Hepatocyte (in vitro differentiated cells): ENCODE results near the gene SPSB3. TPM values are rescaled to one million over a fixed set of nuclear protein-coding genes. Genes with fewer than 3 reads are reported as not detected.

Source experiments
- DNase-seq: peaks from one replicate; pipeline ENCODE4 v3.0.0-alpha.2; 2016; ENCODE audit warnings: low spot score
- H2AFZ ChIP-seq: fragments of 200-600 bp; sonication (generic); 2 replicates; pipeline ENCODE4 v1.6.0; 2016; ENCODE audit warnings: antibody characterized with exemption, mild to moderate bottlenecking
- H3K27ac ChIP-seq: fragments of 200-600 bp; sonication (generic); 2 replicates; pipeline ENCODE4 v1.5.1; 2016; ENCODE audit warnings: mild to moderate bottlenecking
- H3K27me3 ChIP-seq: fragments of 200-600 bp; sonication (generic); 2 replicates; pipeline ENCODE4 v1.6.1; 2016
- H3K36me3 ChIP-seq: fragments of 200-600 bp; sonication (generic); replicated peaks from 2 replicates; pipeline ENCODE4 v1.5.1; 2016; ENCODE audit warnings: low read depth; ENCODE audit not compliant: insufficient read depth
- H3K4me1 ChIP-seq: fragments of 200-600 bp; sonication (generic); 2 replicates; pipeline ENCODE4 v1.5.1; 2016; ENCODE audit warnings: mild to moderate bottlenecking, moderate library complexity; ENCODE audit not compliant: insufficient read depth
- H3K4me2 ChIP-seq: fragments of 200-600 bp; sonication (generic); 2 replicates; pipeline ENCODE4 v1.6.0; 2016
- H3K4me3 ChIP-seq: fragments of 200-600 bp; sonication (generic); 2 replicates; pipeline ENCODE4 v1.5.1; 2016; ENCODE audit warnings: mild to moderate bottlenecking
- H3K79me2 ChIP-seq: fragments of 200-600 bp; sonication (generic); 2 replicates; pipeline ENCODE4 v1.6.0; 2017; ENCODE audit warnings: mild to moderate bottlenecking
- H3K9me2 ChIP-seq: fragments of 200-600 bp; sonication (generic); replicated peaks from 2 replicates; pipeline ENCODE4 v1.6.0; 2017; ENCODE audit warnings: mild to moderate bottlenecking; ENCODE audit not compliant: insufficient read depth
- H3K9me3 ChIP-seq: fragments of 200-600 bp; sonication (generic); 2 replicates; pipeline ENCODE4 v1.5.1; 2016; ENCODE audit warnings: low read depth, mild to moderate bottlenecking
- H4K20me1 ChIP-seq: fragments of 200-600 bp; sonication (generic); 2 replicates; pipeline ENCODE4 v1.6.0; 2016; ENCODE audit warnings: mild to moderate bottlenecking; ENCODE audit not compliant: insufficient read depth, poor library complexity, severe bottlenecking
- EZH2 ChIP-seq: fragments of 200-600 bp; sonication (generic); IDR thresholded peaks from 2 replicates; pipeline ENCODE4 v1.6.1; 2016; ENCODE audit warnings: antibody characterized with exemption, mild to moderate bottlenecking, borderline replicate concordance
- EZH2phosphoT487 ChIP-seq: fragments of 200-600 bp; sonication (generic); IDR thresholded peaks from one replicate; pipeline ENCODE4 v1.6.1; 2018; ENCODE audit warnings: antibody characterized with exemption, mild to moderate bottlenecking, low read depth, moderate library complexity; ENCODE audit not compliant: unreplicated experiment, severe bottlenecking
- WGBS: methylation state at CpG from one replicate; pipeline ENCODE4 v1.1.6; 2016; ENCODE audit warnings: low lambda C conversion rate; ENCODE audit errors: missing lambda C conversion rate; 5-methylcytosine and 5-hydroxymethylcytosine counted together
- polyA plus RNA-seq: library from polyadenylated mRNA; unstranded; fragments of >200 nt; fragmentation: Nextera tagmentation; extraction: Ambion mirVana; gene quantifications from 2 replicates; pipeline ENCODE4 v1.2.1, GENCODE V29; 2016
- total RNA-seq: library from RNA; depleted of rRNA; stranded (reverse); fragments of >200 nt; gene quantifications from 2 replicates; pipeline ENCODE4 v1.2.3, GENCODE V29; 2014
- TF ChIP-seq, protein P1 (sequence below): fragments of 200-600 bp; sonication (generic); IDR thresholded peaks from 2 replicates; pipeline ENCODE4 v1.5.1; 2016; ENCODE audit warnings: antibody characterized with exemption, mild to moderate bottlenecking; ENCODE audit not compliant: poor library complexity

The SPSB3 gene
- total and polyA plus RNA-seq, 2 experiments from 2014 or later, result 38.8 to 64.6 TPM

DNA sequence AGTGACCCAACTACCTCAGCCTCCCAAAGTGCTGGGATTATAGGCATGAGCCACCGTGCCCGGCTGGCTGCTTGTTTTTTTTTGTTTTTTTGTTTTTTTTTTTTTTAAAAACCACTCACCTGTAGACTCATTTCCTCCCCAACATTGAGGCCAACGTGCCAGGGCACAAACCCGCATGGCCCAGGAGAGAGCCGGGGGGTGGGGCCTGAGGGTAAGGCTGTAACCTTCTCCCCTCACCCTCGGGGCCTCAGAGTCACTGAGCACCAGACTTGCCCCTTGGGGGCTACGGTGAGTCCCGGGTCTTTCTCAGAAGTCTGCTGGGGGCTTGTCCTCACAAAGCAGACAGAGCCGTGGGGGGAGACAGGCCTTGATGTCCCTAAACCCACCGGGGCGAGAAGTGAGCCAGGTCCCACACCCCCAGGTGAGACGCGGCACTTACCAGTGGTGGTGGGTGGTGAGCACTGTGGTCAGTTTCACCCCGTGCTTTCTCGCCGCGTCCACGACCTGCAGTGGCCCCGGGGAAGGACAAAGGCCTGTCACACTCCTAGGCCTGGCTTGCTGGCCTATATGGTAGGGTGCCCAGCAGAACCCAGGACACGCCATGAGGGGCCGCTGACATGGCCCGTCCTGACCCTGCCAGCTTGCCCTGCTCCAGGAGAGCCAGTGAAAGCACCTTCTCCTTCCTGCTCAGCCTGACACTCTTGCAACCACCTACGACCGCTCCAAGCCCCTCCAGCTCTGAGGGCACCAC lies 39.7 kb upstream of the SPSB3 start:
- Histone ChIP-seq H3K79me2 (peaks cover 32% of the 10 kb centered on the region), H3K4me3 (no peak overlapping the region), H3K9me2 (no peaks in the 10 kb centered on the region), H3K4me2 (no peak overlapping the region), H2AFZ (no peak overlapping the region), H3K27me3 (no peaks in the 10 kb centered on the region), H3K27ac (no peak overlapping the region), H3K9me3 (no peaks in the 10 kb centered on the region), H3K4me1 (peaks cover 5% of the 10 kb centered on the region), H3K36me3 (no peaks in the 10 kb centered on the region), H4K20me1 (no peaks in the 10 kb centered on the region)
- no peak for DNase-seq
- TF ChIP-seq EZH2 (no peak), EZH2phosphoT487 (no peak)
- TF ChIP-seq, protein P1, sequence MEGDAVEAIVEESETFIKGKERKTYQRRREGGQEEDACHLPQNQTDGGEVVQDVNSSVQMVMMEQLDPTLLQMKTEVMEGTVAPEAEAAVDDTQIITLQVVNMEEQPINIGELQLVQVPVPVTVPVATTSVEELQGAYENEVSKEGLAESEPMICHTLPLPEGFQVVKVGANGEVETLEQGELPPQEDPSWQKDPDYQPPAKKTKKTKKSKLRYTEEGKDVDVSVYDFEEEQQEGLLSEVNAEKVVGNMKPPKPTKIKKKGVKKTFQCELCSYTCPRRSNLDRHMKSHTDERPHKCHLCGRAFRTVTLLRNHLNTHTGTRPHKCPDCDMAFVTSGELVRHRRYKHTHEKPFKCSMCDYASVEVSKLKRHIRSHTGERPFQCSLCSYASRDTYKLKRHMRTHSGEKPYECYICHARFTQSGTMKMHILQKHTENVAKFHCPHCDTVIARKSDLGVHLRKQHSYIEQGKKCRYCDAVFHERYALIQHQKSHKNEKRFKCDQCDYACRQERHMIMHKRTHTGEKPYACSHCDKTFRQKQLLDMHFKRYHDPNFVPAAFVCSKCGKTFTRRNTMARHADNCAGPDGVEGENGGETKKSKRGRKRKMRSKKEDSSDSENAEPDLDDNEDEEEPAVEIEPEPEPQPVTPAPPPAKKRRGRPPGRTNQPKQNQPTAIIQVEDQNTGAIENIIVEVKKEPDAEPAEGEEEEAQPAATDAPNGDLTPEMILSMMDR, result no peak
- WGBS, result 97% methylated on average over 24 of the region's 24 CpGs

DNA sequence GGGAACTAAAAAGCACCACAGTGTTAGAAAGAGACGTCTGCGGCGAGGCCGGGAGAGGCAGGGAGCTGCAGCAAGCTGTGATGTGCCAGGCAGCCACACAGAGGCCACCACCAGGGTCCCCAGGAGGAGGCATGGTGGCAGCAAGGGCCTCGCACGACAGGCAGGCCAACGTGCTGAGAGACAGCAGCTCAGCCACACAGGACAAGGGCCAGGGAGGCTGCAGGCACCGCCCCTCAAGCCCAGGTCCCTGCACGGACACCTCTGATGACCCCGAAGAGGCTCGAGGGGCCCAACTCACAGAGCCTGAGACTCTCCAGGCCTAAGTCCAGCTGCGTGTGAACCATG lies 38.5 kb upstream of the SPSB3 start:
- no peaks in the 10 kb centered on the region for H3K27me3 ChIP-seq
- no peak for TF ChIP-seq EZH2phosphoT487
- TF ChIP-seq, protein P1, result no peak
- peaks cover 5% of the 10 kb centered on the region for H3K4me1 ChIP-seq
- H3K9me3 ChIP-seq, result no peaks in the 10 kb centered on the region
- no peak overlapping the region for H3K4me3 ChIP-seq
- no peaks in the 10 kb centered on the region for H3K36me3 ChIP-seq
- no peak overlapping the region for H3K4me2 ChIP-seq
- no peaks in the 10 kb centered on the region for H3K9me2 ChIP-seq
- H3K27ac ChIP-seq, result no peak overlapping the region
- no peak for DNase-seq
- no peaks in the 10 kb centered on the region for H4K20me1 ChIP-seq
- WGBS, result 99% methylated on average over 12 of the region's 12 CpGs
- H2AFZ ChIP-seq, result no peak overlapping the region
- peaks cover 32% of the 10 kb centered on the region for H3K79me2 ChIP-seq

- 95% methylated on average over 25 of the region's 25 CpGs for WGBS
- Histone ChIP-seq H3K79me2 (peaks cover 27% of the 10 kb centered on the region), H3K4me1 (peaks cover under 1% of the 10 kb centered on the region), H3K4me2 (no peak overlapping the region), H2AFZ (no peak overlapping the region), H3K9me2 (no peaks in the 10 kb centered on the region), H3K27me3 (no peaks in the 10 kb centered on the region), H3K9me3 (no peaks in the 10 kb centered on the region), H4K20me1 (no peaks in the 10 kb centered on the region), H3K36me3 (no peaks in the 10 kb centered on the region), H3K27ac (no peak overlapping the region), H3K4me3 (no peak overlapping the region)
- DNase-seq, result no peak
- TF ChIP-seq, protein P1, result no peak
- TF ChIP-seq EZH2phosphoT487, result no peak
- TF ChIP-seq EZH2, result no peak
Observed at GRCh38 chr16:1820096-1820945, 38.0 kb upstream of the SPSB3 start.
